Measurements from ENCODE around the gene GPC5. TPM values are rescaled to one million over a fixed set of nuclear protein-coding genes. Genes with fewer than 3 reads are reported as not detected.

GPC5 gene
- total RNA-seq, 2 experiments from 2014 or later: 2.4 TPM; not detected in 1

DNA sequence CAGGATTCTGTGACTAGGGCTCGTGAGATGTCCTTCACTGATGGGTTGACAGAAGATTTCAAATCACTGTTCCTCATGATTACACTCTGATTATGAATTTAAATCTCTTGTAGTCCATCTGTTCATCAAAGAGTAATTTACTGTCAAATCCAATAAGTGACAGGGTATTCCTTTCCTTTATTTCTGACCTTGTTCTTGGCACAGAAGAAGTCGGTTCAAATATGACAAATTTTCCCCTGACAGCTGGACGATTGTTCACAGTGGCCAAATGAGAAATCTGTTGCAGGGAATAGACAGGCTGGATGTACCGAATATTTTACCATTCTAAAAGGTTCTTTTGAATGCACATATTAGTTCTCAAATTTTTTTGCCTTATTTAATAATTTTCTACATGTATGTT lies 1060.9 kb downstream of the GPC5 start:
- H3K4me3 ChIP-seq (ENCODE audit: low read depth, low read length, poor library complexity, severe bottlenecking): no peak overlapping the region
- BruUV-seq (replicated peaks): no TSS peak
- ChIA-PET POLR2A (interaction anchor here (0.7 to 1.8 kb wide), 7 partner anchors 9 to 431 kb away, joined by 3 to 8 read pairs (median 3); no protein-coding TSS in a partner anchor), CTCF (ENCODE audit: unreplicated experiment) (no interaction called here)
- no peaks in the 10 kb centered on the region for H3K79me2 ChIP-seq (ENCODE audit: insufficient read depth, low read depth, low read length)
- no peak overlapping the region for H3K27ac ChIP-seq (ENCODE audit: low read depth, low read length, poor library complexity, severe bottlenecking)
- 0 out of 2 replicates have a peak, but pooled peaks cover under 1% of the 10 kb centered on the region for H3K9me2 ChIP-seq (ENCODE audit: insufficient read depth, low read length)
- H3K36me3 ChIP-seq (ENCODE audit: insufficient read depth, low read length): no peaks in the 10 kb centered on the region
- peaks cover 3% of the 10 kb centered on the region for H3K9me3 ChIP-seq (ENCODE audit: low read length)
- no peak overlapping the region for H2AFZ ChIP-seq (ENCODE audit: low read length)
- H4K20me1 ChIP-seq (ENCODE audit: insufficient read depth, low read length): no peaks in the 10 kb centered on the region
- H3K4me2 ChIP-seq (ENCODE audit: low read length): no peak overlapping the region
- TF ChIP-seq EZH2phosphoT487 (IDR thresholded peaks at IDR 0.05; ENCODE audit: borderline replicate concordance, low read depth, low read length): no peak
- TF ChIP-seq CTCF (conservative IDR thresholded peaks at IDR 0.05; ENCODE audit: low read length): no peak
- no peak for DNase-seq (ENCODE audit: low spot score)
- intact Hi-C loops (cut with micrococcal nuclease; ENCODE audit: unreplicated experiment): no loop called here
- no peaks in the 10 kb centered on the region for H3K4me1 ChIP-seq (ENCODE audit: insufficient read depth, low read length, poor library complexity, severe bottlenecking)

DNA sequence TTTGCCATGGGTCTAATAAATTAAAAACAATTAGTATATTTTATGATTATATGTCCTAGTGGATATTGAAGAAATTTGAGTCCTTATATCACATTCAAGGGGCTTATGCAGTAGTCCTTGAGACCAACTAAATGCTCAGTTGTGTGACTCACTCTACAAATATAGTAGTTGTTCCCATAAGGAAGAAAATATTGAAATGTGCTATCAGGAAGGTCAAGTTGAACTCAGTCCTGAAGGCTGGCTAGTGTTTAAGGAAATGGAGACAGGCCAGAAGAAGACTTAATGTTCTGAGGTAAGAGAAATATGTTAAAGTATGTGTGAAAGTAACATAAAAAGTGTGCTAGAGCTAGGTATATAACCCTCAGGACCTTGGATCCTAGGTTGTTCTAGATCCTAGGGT lies 1062.1 kb downstream of the GPC5 start:
- Histone ChIP-seq H3K4me2 (ENCODE audit: low read length) (no peak overlapping the region), H3K9me3 (ENCODE audit: low read length) (no peaks in the 10 kb centered on the region), H3K27ac (ENCODE audit: low read depth, low read length, poor library complexity, severe bottlenecking) (no peak overlapping the region), H3K4me3 (ENCODE audit: low read depth, low read length, poor library complexity, severe bottlenecking) (no peak overlapping the region), H3K36me3 (ENCODE audit: insufficient read depth, low read length) (no peaks in the 10 kb centered on the region), H2AFZ (ENCODE audit: low read length) (no peak overlapping the region), H3K9me2 (ENCODE audit: insufficient read depth, low read length) (no peaks in the 10 kb centered on the region), H3K4me1 (ENCODE audit: insufficient read depth, low read length, poor library complexity, severe bottlenecking) (no peaks in the 10 kb centered on the region), H3K79me2 (ENCODE audit: insufficient read depth, low read depth, low read length) (no peaks in the 10 kb centered on the region), H4K20me1 (ENCODE audit: insufficient read depth, low read length) (no peaks in the 10 kb centered on the region)
- BruUV-seq (replicated peaks): no TSS peak
- ChIA-PET CTCF (ENCODE audit: unreplicated experiment) (interaction anchor here (0.5 kb wide), 1 partner anchor 565 kb away, joined by 3 read pairs; no protein-coding TSS in a partner anchor), POLR2A (interaction anchor here (1.1 to 1.7 kb wide), 5 partner anchors 10 to 34 kb away, joined by 3 to 6 read pairs (median 3); no protein-coding TSS in a partner anchor)
- no peak for TF ChIP-seq CTCF (conservative IDR thresholded peaks at IDR 0.05; ENCODE audit: low read length)
- TF ChIP-seq EZH2phosphoT487 (IDR thresholded peaks at IDR 0.05; ENCODE audit: borderline replicate concordance, low read depth, low read length): no peak
- DNase-seq (ENCODE audit: low spot score): no peak
- intact Hi-C loops (cut with micrococcal nuclease; ENCODE audit: unreplicated experiment): no loop called here

DNA sequence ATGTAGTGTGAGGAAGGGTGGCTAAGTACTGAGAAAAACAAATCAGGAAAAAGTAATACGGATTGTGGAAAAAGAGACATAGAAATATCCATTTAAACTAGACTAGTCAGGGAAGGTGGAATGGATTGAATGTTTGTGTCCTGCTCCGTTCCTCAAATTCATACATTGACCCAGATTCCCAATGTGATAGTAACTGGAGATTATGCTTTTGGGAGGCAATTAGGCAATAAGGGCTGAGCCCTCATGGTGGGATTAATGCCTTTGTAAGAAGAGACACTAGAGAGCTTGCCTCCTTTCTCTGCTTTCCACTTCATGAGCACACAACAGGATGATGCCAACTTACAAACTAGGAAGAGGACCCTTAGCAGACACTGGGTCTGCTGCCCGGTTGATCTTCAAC lies 1063.0 kb downstream of the GPC5 start:
- H3K27ac ChIP-seq (ENCODE audit: low read depth, low read length, poor library complexity, severe bottlenecking): no peak overlapping the region
- H3K36me3 ChIP-seq (ENCODE audit: insufficient read depth, low read length): no peaks in the 10 kb centered on the region
- H4K20me1 ChIP-seq (ENCODE audit: insufficient read depth, low read length): no peaks in the 10 kb centered on the region
- no peaks in the 10 kb centered on the region for H3K9me2 ChIP-seq (ENCODE audit: insufficient read depth, low read length)
- H3K4me3 ChIP-seq (ENCODE audit: low read depth, low read length, poor library complexity, severe bottlenecking): no peak overlapping the region
- no TSS peak for BruUV-seq (replicated peaks)
- intact Hi-C loops (cut with micrococcal nuclease; ENCODE audit: unreplicated experiment): no loop called here
- no peaks in the 10 kb centered on the region for H3K4me1 ChIP-seq (ENCODE audit: insufficient read depth, low read length, poor library complexity, severe bottlenecking)
- CTCF ChIA-PET (ENCODE audit: unreplicated experiment): no interaction called here
- TF ChIP-seq EZH2phosphoT487 (IDR thresholded peaks at IDR 0.05; ENCODE audit: borderline replicate concordance, low read depth, low read length): no peak
- no peak for TF ChIP-seq CTCF (conservative IDR thresholded peaks at IDR 0.05; ENCODE audit: low read length)
- no peaks in the 10 kb centered on the region for H3K79me2 ChIP-seq (ENCODE audit: insufficient read depth, low read depth, low read length)
- no peak overlapping the region for H3K4me2 ChIP-seq (ENCODE audit: low read length)
- H2AFZ ChIP-seq (ENCODE audit: low read length): no peak overlapping the region
- POLR2A ChIA-PET: interaction anchor here (0.7 to 1.7 kb wide), 7 partner anchors 10 to 139 kb away, joined by 3 to 6 read pairs (median 3); no protein-coding TSS in a partner anchor
- H3K9me3 ChIP-seq (ENCODE audit: low read length): no peaks in the 10 kb centered on the region
- no peak for DNase-seq (ENCODE audit: low spot score)

All from OCI-LY7 (cell line).